KMS-11 (cell line): Measurements from ENCODE around the gene FADS3.

ENCODE experiments used
- H2AFZ ChIP-seq: fragments of 200-600 bp; sonication (generic); 2 replicates; pipeline ENCODE4 v1.6.1; 2016; ENCODE audit warnings: antibody characterized with exemption, mixed run types, low read depth
- H3K27ac ChIP-seq: fragments of 200-600 bp; sonication (generic); 2 replicates; pipeline ENCODE4 v1.6.1; 2016; ENCODE audit warnings: mild to moderate bottlenecking, mixed run types
- H3K27me3 ChIP-seq: fragments of 200-600 bp; sonication (generic); 2 replicates; pipeline ENCODE4 v1.6.1; 2017; ENCODE audit warnings: mild to moderate bottlenecking, low read depth, mixed run types, moderate library complexity; ENCODE audit not compliant: insufficient read depth
- H3K36me3 ChIP-seq: fragments of 200-600 bp; sonication (generic); 2 replicates; pipeline ENCODE4 v1.6.1; 2017; ENCODE audit warnings: mild to moderate bottlenecking, mixed run types; ENCODE audit not compliant: insufficient read depth
- H3K4me1 ChIP-seq: fragments of 200-600 bp; sonication (generic); 2 replicates; pipeline ENCODE4 v1.6.1; 2016; ENCODE audit warnings: mild to moderate bottlenecking, low read depth, mixed run types; ENCODE audit not compliant: poor library complexity, severe bottlenecking
- H3K4me2 ChIP-seq: fragments of 200-600 bp; sonication (generic); 2 replicates; pipeline ENCODE4 v1.7.0; 2016; ENCODE audit warnings: mild to moderate bottlenecking, mixed run types
- H3K4me3 ChIP-seq: fragments of 200-600 bp; sonication (generic); IDR thresholded peaks from 2 replicates; pipeline ENCODE4 v1.6.1; 2017; ENCODE audit warnings: low read depth, low read length, mixed read lengths; ENCODE audit not compliant: insufficient read depth
- H3K79me2 ChIP-seq: fragments of 200-600 bp; sonication (generic); 2 replicates; pipeline ENCODE4 v1.6.1; 2016; ENCODE audit warnings: low read depth, mixed run types; ENCODE audit not compliant: insufficient read depth
- H3K9ac ChIP-seq: fragments of 200-600 bp; sonication (generic); 2 replicates; pipeline ENCODE4 v1.6.1; 2016; ENCODE audit warnings: mild to moderate bottlenecking, mixed run types
- H4K20me1 ChIP-seq: fragments of 200-600 bp; sonication (generic); 2 replicates; pipeline ENCODE4 v1.6.1; 2016; ENCODE audit warnings: mild to moderate bottlenecking, mixed run types; ENCODE audit not compliant: insufficient read depth
- CTCF ChIP-seq: fragments of 200-600 bp; sonication (generic); conservative IDR thresholded peaks from 2 replicates; pipeline ENCODE4 v1.6.1; 2017; ENCODE audit warnings: low read depth, mild to moderate bottlenecking, antibody characterized with exemption, low read length, moderate library complexity, mixed read lengths

The FADS3 gene

GRCh38 chr11:61847914-61848581 lies 43.3 kb downstream of the FADS3 start:
- no peak overlapping the region for H2AFZ ChIP-seq
- no peak overlapping the region for H3K4me3 ChIP-seq
- H3K4me1 ChIP-seq: no peaks in the 10 kb centered on the region
- H3K4me2 ChIP-seq: no peak overlapping the region
- no peak overlapping the region for H3K9ac ChIP-seq
- no peak overlapping the region for H3K27ac ChIP-seq
- H4K20me1 ChIP-seq: no peaks in the 10 kb centered on the region
- no peaks in the 10 kb centered on the region for H3K79me2 ChIP-seq
- H3K27me3 ChIP-seq: no peaks in the 10 kb centered on the region
- no peaks in the 10 kb centered on the region for H3K36me3 ChIP-seq
- no peak for TF ChIP-seq CTCF

GRCh38 chr11:61846362-61847020 lies 44.9 kb downstream of the FADS3 start:
- no peak overlapping the region for H3K4me2 ChIP-seq
- TF ChIP-seq CTCF: no peak
- no peaks in the 10 kb centered on the region for H3K4me1 ChIP-seq
- H3K27me3 ChIP-seq: no peaks in the 10 kb centered on the region
- H2AFZ ChIP-seq: no peak overlapping the region
- no peaks in the 10 kb centered on the region for H4K20me1 ChIP-seq
- no peak overlapping the region for H3K9ac ChIP-seq
- no peaks in the 10 kb centered on the region for H3K36me3 ChIP-seq
- no peak overlapping the region for H3K4me3 ChIP-seq
- H3K79me2 ChIP-seq: no peaks in the 10 kb centered on the region
- H3K27ac ChIP-seq: no peak overlapping the region

- no peak overlapping the region for H3K4me2 ChIP-seq
- no peak overlapping the region for H3K9ac ChIP-seq
- H3K4me1 ChIP-seq: no peaks in the 10 kb centered on the region
- H3K36me3 ChIP-seq: no peaks in the 10 kb centered on the region
- no peak overlapping the region for H3K4me3 ChIP-seq
- no peaks in the 10 kb centered on the region for H3K27me3 ChIP-seq
- H3K79me2 ChIP-seq: no peaks in the 10 kb centered on the region
- H2AFZ ChIP-seq: no peak overlapping the region
- H3K27ac ChIP-seq: no peak overlapping the region
- no peaks in the 10 kb centered on the region for H4K20me1 ChIP-seq
- no peak for TF ChIP-seq CTCF
Observed at GRCh38 chr11:61844909-61845565, 46.3 kb downstream of the FADS3 start.

- no peak overlapping the region for H3K27ac ChIP-seq
- H3K4me3 ChIP-seq: no peak overlapping the region
- H3K27me3 ChIP-seq: no peaks in the 10 kb centered on the region
- no peak overlapping the region for H2AFZ ChIP-seq
- no peaks in the 10 kb centered on the region for H3K4me1 ChIP-seq
- TF ChIP-seq CTCF: no peak
- no peak overlapping the region for H3K9ac ChIP-seq
- H3K36me3 ChIP-seq: no peaks in the 10 kb centered on the region
- no peak overlapping the region for H3K4me2 ChIP-seq
- no peaks in the 10 kb centered on the region for H4K20me1 ChIP-seq
- no peaks in the 10 kb centered on the region for H3K79me2 ChIP-seq
Observed at GRCh38 chr11:61842528-61842820, 48.9 kb downstream of the FADS3 start.
